HG02885 (cell line): ENCODE results near the gene MTF2.

Experiments
- ATAC-seq: cut with Tn5 transposase; IDR thresholded peaks from one replicate; pipeline ENCODE4 v1.9.1; 2021; ENCODE audit warnings: mild to moderate bottlenecking; ENCODE audit not compliant: unreplicated experiment, poor library complexity

The MTF2 gene

GRCh38 chr1:93081716-93082115 lies 2.6 kb downstream of the MTF2 start:
- ATAC-seq = no peak

GRCh38 chr1:93082313-93082712 lies 3.2 kb downstream of the MTF2 start:
- ATAC-seq = no peak

GRCh38 chr1:93083979-93084378 lies 4.9 kb downstream of the MTF2 start:
- no peak for ATAC-seq

GRCh38 chr1:93087532-93087931 lies 8.4 kb downstream of the MTF2 start:
- ATAC-seq = peak; percentile 53

- ATAC-seq = no peak
Observed at GRCh38 chr1:93093332-93094006, 14.4 kb downstream of the MTF2 start.

GRCh38 chr1:93095804-93096585 lies 16.9 kb downstream of the MTF2 start:
- ATAC-seq = no peak

- no peak for ATAC-seq
Observed at GRCh38 chr1:93102142-93102541, 23.1 kb downstream of the MTF2 start.

GRCh38 chr1:93106226-93106625 lies 27.1 kb downstream of the MTF2 start:
- ATAC-seq = no peak

- no peak for ATAC-seq
Observed at GRCh38 chr1:93107395-93107794, 28.3 kb downstream of the MTF2 start.

- ATAC-seq = no peak
Observed at GRCh38 chr1:93108335-93108734, 29.3 kb downstream of the MTF2 start.

- no peak for ATAC-seq
Observed at GRCh38 chr1:93109578-93109977, 30.5 kb downstream of the MTF2 start.

- no peak for ATAC-seq
Observed at GRCh38 chr1:93111065-93111464, 32.0 kb downstream of the MTF2 start.

- ATAC-seq = no peak
Observed at GRCh38 chr1:93111561-93111960, 32.5 kb downstream of the MTF2 start.

- ATAC-seq = no peak
Observed at GRCh38 chr1:93113127-93113526, 34.0 kb downstream of the MTF2 start.

GRCh38 chr1:93114391-93114790 lies 35.3 kb downstream of the MTF2 start:
- no peak for ATAC-seq

GRCh38 chr1:93120614-93121013 lies 41.5 kb downstream of the MTF2 start:
- no peak for ATAC-seq

GRCh38 chr1:93123201-93123783 lies 44.2 kb downstream of the MTF2 start:
- ATAC-seq = no peak

- no peak for ATAC-seq
Observed at GRCh38 chr1:93124556-93125355, 45.7 kb downstream of the MTF2 start.

GRCh38 chr1:93129507-93130099 lies 50.5 kb downstream of the MTF2 start:
- no peak for ATAC-seq

- ATAC-seq = no peak
Observed at GRCh38 chr1:93132638-93133037, 53.6 kb downstream of the MTF2 start.
